ENCODE data around the gene CCDC63. TPM values are rescaled to one million over a fixed set of nuclear protein-coding genes. Genes with fewer than 3 reads are reported as not detected.

CCDC63 gene
- total RNA-seq, 4 donors from 2014 or later = not detected

DNA sequence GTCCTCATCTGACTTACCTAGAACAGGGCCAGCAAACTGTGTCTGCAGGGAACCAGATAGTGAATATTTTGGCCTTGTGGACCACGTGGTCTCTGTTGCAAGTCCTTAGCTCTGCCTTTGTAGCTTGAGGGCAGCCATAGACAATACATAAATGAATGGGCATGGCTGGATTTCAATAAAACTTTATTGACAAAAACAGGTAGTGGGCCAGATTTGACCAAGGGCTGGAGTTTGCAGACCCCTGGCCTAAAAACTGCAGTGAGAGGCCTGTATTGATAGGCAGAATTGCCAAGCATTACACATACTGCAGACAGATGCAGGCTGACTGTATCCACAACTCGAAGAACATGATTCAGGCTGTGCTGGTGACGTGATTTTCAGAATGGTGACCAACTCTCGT, 25.3 kb downstream of the CCDC63 start:
- no peaks in the 10 kb centered on the region for H3K4me1 ChIP-seq
- H3K9me3 ChIP-seq = peaks cover 0 to 6% (median 0%) of the 10 kb centered on the region in 3 donors
- no peak for ATAC-seq
- TF ChIP-seq POLR2A (IDR thresholded peaks at IDR 0.05) (no peak), POLR2AphosphoS5 (IDR thresholded peaks at IDR 0.05) (no peak), EP300 (IDR thresholded peaks at IDR 0.05) (no peak)
- TF ChIP-seq, protein P1, sequence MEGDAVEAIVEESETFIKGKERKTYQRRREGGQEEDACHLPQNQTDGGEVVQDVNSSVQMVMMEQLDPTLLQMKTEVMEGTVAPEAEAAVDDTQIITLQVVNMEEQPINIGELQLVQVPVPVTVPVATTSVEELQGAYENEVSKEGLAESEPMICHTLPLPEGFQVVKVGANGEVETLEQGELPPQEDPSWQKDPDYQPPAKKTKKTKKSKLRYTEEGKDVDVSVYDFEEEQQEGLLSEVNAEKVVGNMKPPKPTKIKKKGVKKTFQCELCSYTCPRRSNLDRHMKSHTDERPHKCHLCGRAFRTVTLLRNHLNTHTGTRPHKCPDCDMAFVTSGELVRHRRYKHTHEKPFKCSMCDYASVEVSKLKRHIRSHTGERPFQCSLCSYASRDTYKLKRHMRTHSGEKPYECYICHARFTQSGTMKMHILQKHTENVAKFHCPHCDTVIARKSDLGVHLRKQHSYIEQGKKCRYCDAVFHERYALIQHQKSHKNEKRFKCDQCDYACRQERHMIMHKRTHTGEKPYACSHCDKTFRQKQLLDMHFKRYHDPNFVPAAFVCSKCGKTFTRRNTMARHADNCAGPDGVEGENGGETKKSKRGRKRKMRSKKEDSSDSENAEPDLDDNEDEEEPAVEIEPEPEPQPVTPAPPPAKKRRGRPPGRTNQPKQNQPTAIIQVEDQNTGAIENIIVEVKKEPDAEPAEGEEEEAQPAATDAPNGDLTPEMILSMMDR (IDR thresholded peaks at IDR 0.05) = no peak
- H3K27me3 ChIP-seq = no peaks in the 10 kb centered on the region
- H3K36me3 ChIP-seq = no peaks in the 10 kb centered on the region
- WGBS, 2 donors (ENCODE audit: low coverage in 1 of 2) = 87 to 90% methylated on average over 4 of the region's 4 CpGs
- H3K4me3 ChIP-seq = no peak overlapping the region
- H3K27ac ChIP-seq = no peak overlapping the region

DNA sequence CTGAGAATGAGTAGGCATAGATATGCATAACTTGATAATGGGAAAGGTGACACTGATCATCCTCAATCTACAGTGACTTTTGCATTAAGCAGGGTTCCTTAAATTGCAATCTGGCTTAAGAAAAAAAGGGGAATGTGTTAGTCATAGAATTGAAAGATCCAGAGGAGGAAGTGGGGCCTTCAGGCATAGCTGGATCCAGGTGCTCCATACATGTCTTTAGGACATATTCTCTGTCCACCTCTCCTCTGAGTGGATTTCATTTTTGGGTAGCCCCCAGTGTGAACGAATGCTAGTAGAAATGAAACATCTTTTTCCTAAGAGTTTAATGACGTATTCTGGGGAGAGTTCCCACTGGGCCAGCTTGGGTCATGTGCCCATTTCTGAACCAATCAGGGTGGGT, 27.6 kb downstream of the CCDC63 start:
- Histone ChIP-seq H3K9me3 (peaks cover 0 to 6% (median 0%) of the 10 kb centered on the region in 3 donors), H3K27ac (no peak overlapping the region), H3K4me1 (no peaks in the 10 kb centered on the region), H3K4me3 (no peak overlapping the region), H3K27me3 (no peaks in the 10 kb centered on the region), H3K36me3 (no peaks in the 10 kb centered on the region)
- TF ChIP-seq POLR2A (IDR thresholded peaks at IDR 0.05) (no peak), POLR2AphosphoS5 (IDR thresholded peaks at IDR 0.05) (no peak), EP300 (IDR thresholded peaks at IDR 0.05) (no peak)
- TF ChIP-seq, protein P1 (IDR thresholded peaks at IDR 0.05) = no peak
- 83 to 86% methylated on average over 1 to 2 of the region's 2 CpGs for WGBS, 2 donors (ENCODE audit: low coverage in 1 of 2)
- ATAC-seq = no peak

DNA sequence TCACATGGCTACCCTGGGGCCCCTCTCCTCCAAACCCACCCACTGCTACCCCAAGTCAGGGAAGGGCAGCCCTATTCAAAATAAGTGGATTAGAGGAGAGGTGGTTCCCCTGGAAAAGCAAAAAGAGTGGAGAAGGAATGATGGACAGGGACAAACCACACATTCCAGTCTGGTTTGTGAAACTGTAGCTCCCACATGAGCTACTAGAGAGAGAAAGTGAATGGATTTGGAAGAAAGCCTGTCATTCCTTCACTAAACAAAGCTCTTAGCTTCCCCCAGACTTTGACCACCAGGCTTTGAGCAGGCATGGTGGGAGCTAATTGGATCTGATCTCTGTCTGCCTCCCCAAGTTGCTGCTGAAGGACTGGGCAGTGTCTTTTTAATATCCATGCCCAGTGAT, 28.0 kb downstream of the CCDC63 start:
- ATAC-seq = no peak
- no peak for TF ChIP-seq POLR2A (IDR thresholded peaks at IDR 0.05)
- no peak for TF ChIP-seq POLR2AphosphoS5 (IDR thresholded peaks at IDR 0.05)
- no peak for TF ChIP-seq EP300 (IDR thresholded peaks at IDR 0.05)
- TF ChIP-seq, protein P1 (IDR thresholded peaks at IDR 0.05) = no peak
- H3K27me3 ChIP-seq = no peaks in the 10 kb centered on the region

DNA sequence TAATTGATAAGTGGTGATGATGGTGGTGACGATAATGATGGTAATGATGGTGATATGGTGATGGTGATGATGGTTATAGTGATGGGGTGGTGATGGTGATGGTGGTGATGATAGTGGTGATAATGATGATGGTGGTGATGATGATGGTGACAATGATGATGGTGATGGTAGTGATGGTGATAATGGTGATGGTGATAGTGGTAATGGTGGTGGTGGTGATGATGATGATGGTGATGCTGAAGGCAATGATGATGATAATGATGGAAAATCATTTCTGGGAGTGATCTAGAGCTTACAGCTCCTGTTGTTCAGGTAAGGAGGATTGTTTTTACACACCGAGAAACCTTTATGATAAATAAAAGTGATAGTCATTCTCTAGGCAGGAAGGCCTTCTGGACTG, 33.9 kb downstream of the CCDC63 start:
- Histone ChIP-seq H3K36me3 (no peaks in the 10 kb centered on the region), H3K27me3 (no peaks in the 10 kb centered on the region), H3K4me1 (no peaks in the 10 kb centered on the region), H3K4me3 (no peak overlapping the region), H3K9me3 (no peaks in the 10 kb centered on the region), H3K27ac (no peak overlapping the region)
- no peak for ATAC-seq
- WGBS, 2 donors (ENCODE audit: low coverage in 1 of 2) = 67 to 75% methylated on average over 2 of the region's 2 CpGs
- no peak for TF ChIP-seq POLR2A (IDR thresholded peaks at IDR 0.05)
- no peak for TF ChIP-seq POLR2AphosphoS5 (IDR thresholded peaks at IDR 0.05)
- TF ChIP-seq, protein P1 (IDR thresholded peaks at IDR 0.05) = no peak
- no peak for TF ChIP-seq EP300 (IDR thresholded peaks at IDR 0.05)

More for the DNA sequence above, 28.0 kb downstream of the CCDC63 start:
- H3K36me3 ChIP-seq = no peaks in the 10 kb centered on the region
- peaks cover 0 to 2% (median 0%) of the 10 kb centered on the region in 3 donors for H3K9me3 ChIP-seq
- H3K27ac ChIP-seq = no peak overlapping the region
- no peaks in the 10 kb centered on the region for H3K4me1 ChIP-seq
- no peak overlapping the region for H3K4me3 ChIP-seq

DNA sequence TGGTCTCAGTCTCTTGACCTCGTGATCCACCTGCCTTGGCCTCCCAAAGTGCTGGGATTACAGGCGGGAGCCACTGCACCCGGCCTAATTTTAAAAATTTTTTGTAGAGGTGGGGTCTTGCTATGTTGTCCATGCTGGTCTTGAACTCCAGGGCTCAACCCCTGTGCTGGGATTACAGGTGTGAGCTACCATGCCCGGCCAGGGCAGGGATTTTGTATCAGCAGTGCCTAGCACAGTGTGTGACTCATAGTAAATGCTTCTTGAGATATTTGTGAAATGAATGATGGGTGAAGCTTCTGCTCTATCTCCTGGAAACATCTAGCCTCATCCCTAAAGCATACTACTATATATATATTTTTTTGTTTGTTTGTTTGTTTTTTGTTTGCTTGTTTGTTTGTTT, 36.5 kb downstream of the CCDC63 start:
- TF ChIP-seq EP300 (IDR thresholded peaks at IDR 0.05) (no peak), POLR2A (IDR thresholded peaks at IDR 0.05) (no peak), POLR2AphosphoS5 (IDR thresholded peaks at IDR 0.05) (no peak)
- TF ChIP-seq, protein P1 (IDR thresholded peaks at IDR 0.05) = no peak
- 79% methylated on average over 3 of the region's 4 CpGs; no CpG with 5 or more reads in 1 of the 2 donors for WGBS, 2 donors (ENCODE audit: low coverage in 1 of 2)
- no peak for ATAC-seq
- Histone ChIP-seq H3K9me3 (no peaks in the 10 kb centered on the region), H3K4me3 (no peak overlapping the region), H3K36me3 (no peaks in the 10 kb centered on the region), H3K27me3 (no peaks in the 10 kb centered on the region), H3K27ac (no peak overlapping the region), H3K4me1 (no peaks in the 10 kb centered on the region)

Data from gastroesophageal sphincter (tissue), 4 donors.